Natural killer cell (primary cell): ENCODE measurements around the gene LITAFD. TPM values are rescaled to one million over a fixed set of nuclear protein-coding genes. Genes with fewer than 3 reads are reported as not detected.
A peak's percentile ranks its signal among the peaks of the same experiment; 100 is the strongest.

ENCODE experiments used
- ATAC-seq, 3 donors: fragments of 150-1000 bp in 2 of 3; fragments of 200-7000 bp in 1 of 3; cut with Tn5 transposase; 1 replicate in 1 of 3; 2 replicates in 2 of 3; pipeline ENCODE4 v1.10.0; 2021; ENCODE audit warnings: mild to moderate bottlenecking in 2 of 3, moderate library complexity in 2 of 3
- DNase-seq, 2 donors: peaks; one replicate each; pipeline versions ENCODE4 v3.0.0 to v3.0.0-alpha.2; 2013 to 2021; ENCODE audit warnings: mixed read lengths in 1 of 2
- H3K27ac ChIP-seq: one replicate; pipeline ENCODE4 v1.5.1; 2013; ENCODE audit warnings: mild to moderate bottlenecking, low read length
- H3K27me3 ChIP-seq: one replicate; pipeline ENCODE4 v1.6.1; 2013; ENCODE audit warnings: low read length; ENCODE audit not compliant: control insufficient read depth, insufficient read depth
- H3K36me3 ChIP-seq: one replicate; pipeline ENCODE4 v1.6.1; 2013; ENCODE audit warnings: low read length; ENCODE audit not compliant: control insufficient read depth, insufficient read depth
- H3K4me1 ChIP-seq: one replicate; pipeline ENCODE4 v1.6.1; 2013; ENCODE audit warnings: low read length; ENCODE audit not compliant: control insufficient read depth, insufficient read depth
- H3K4me3 ChIP-seq: one replicate; pipeline ENCODE4 v1.5.1; 2013; ENCODE audit warnings: low read length
- H3K9me3 ChIP-seq: one replicate; pipeline ENCODE4 v1.6.1; 2013; ENCODE audit warnings: low read length; ENCODE audit not compliant: control insufficient read depth, insufficient read depth
- H3K27ac Mint-ChIP-seq, 2 donors: one replicate each; pipeline ENCODE4 v1.8.0; 2022; ENCODE audit warnings: mild to moderate bottlenecking in 2 of 2, mixed read lengths in 2 of 2, moderate library complexity in 1 of 2
- H3K27me3 Mint-ChIP-seq, 2 donors: one replicate each; pipeline ENCODE4 v1.8.0; 2022; ENCODE audit warnings: low read depth in 2 of 2, mixed read lengths in 2 of 2
- H3K36me3 Mint-ChIP-seq: one replicate; pipeline ENCODE4 v1.8.0; 2022; ENCODE audit warnings: mixed read lengths
- H3K4me1 Mint-ChIP-seq, 2 donors: one replicate each; pipeline ENCODE4 v1.8.0; 2022; ENCODE audit warnings: mixed read lengths in 2 of 2
- H3K4me3 Mint-ChIP-seq: one replicate; pipeline ENCODE4 v1.8.0; 2022; ENCODE audit warnings: mild to moderate bottlenecking, moderate library complexity, mixed read lengths
- H3K9me3 Mint-ChIP-seq, 2 donors: one replicate each; pipeline ENCODE4 v1.8.0; 2022; ENCODE audit warnings: mixed read lengths in 2 of 2
- CTCF ChIP-seq: fragments of 200-600 bp; IDR thresholded peaks from one replicate; pipeline ENCODE4 v1.8.0; 2022; ENCODE audit warnings: antibody characterized with exemption
- WGBS: methylation state at CpG from one replicate; pipeline ENCODE4 v1.1.7; 2013; ENCODE audit warnings: missing lambda C conversion rate; ENCODE audit not compliant: insufficient coverage; 5-methylcytosine and 5-hydroxymethylcytosine counted together
- intact Hi-C: fragments of 100-400 bp; cut with micrococcal nuclease; formaldehyde crosslinking; loops from one replicate; pipeline ENCODE4 v1.14.2; 2022
- total RNA-seq, 4 donors: library from RNA; stranded (reverse); fragments of 120-200 nt in 1 of 4; gene quantifications; one replicate each; pipeline versions ENCODE4 v1.2.3 to v1.2.4, GENCODE V29; 2013 to 2022

LITAFD gene
- total RNA-seq, 3 donors from 2014 or later (not counting 1 experiment from before 2014, with no cell fraction given), result 0.21 to 1.1 (median 0.29) TPM

- no peak overlapping the region for H3K4me3 ChIP-seq
- Mint-ChIP-seq H3K36me3 (no peaks in the 10 kb centered on the region), H3K4me3 (peak overlapping the region; percentile 31), H3K9me3 (no peaks in the 10 kb centered on the region), H3K4me1 (peaks cover 40 to 60% of the 10 kb centered on the region in 2 donors), H3K27me3 (no peaks in the 10 kb centered on the region), H3K27ac (peak overlapping the region; percentile 35 to 60)
- TF ChIP-seq CTCF, result no peak
- H3K4me1 ChIP-seq, result peaks cover 32% of the 10 kb centered on the region
- no peak for ATAC-seq
- H3K9me3 ChIP-seq, result no peaks in the 10 kb centered on the region
- H3K27ac ChIP-seq, result no peak overlapping the region
- no peaks in the 10 kb centered on the region for H3K27me3 ChIP-seq
- 80% methylated on average over 17 of the region's 17 CpGs for WGBS
- no peak for DNase-seq
- intact Hi-C loops, result no loop called here
- peaks cover 3% of the 10 kb centered on the region for H3K36me3 ChIP-seq
Measured at GRCh38 chr16:8863594-8864424, 18.3 kb upstream of the LITAFD start.

GRCh38 chr16:8864480-8865110, 17.6 kb upstream of the LITAFD start:
- no peak overlapping the region for H3K4me3 ChIP-seq
- H3K36me3 ChIP-seq, result no peaks in the 10 kb centered on the region
- H3K4me3 Mint-ChIP-seq, result peak overlapping the region; percentile 31
- H3K27ac ChIP-seq, result no peak overlapping the region
- H3K27me3 ChIP-seq, result no peaks in the 10 kb centered on the region
- peaks cover 47 to 67% of the 10 kb centered on the region in 2 donors for H3K4me1 Mint-ChIP-seq
- no peak for TF ChIP-seq CTCF
- no peak for DNase-seq
- ATAC-seq, result no peak
- peaks cover 37% of the 10 kb centered on the region for H3K4me1 ChIP-seq
- H3K27ac Mint-ChIP-seq, result peak overlapping the region; percentile 35 to 60
- no peaks in the 10 kb centered on the region for H3K9me3 Mint-ChIP-seq
- no peaks in the 10 kb centered on the region for H3K27me3 Mint-ChIP-seq
- no peaks in the 10 kb centered on the region for H3K36me3 Mint-ChIP-seq
- H3K9me3 ChIP-seq, result no peaks in the 10 kb centered on the region
- intact Hi-C loops, result loop anchor here (5.0 kb wide), 1 partner anchor 192 kb away; the partner anchor contains the start of gene ABAT
- WGBS, result 69% methylated on average over 13 of the region's 13 CpGs

GRCh38 chr16:8865145-8865882, 16.8 kb upstream of the LITAFD start:
- H3K36me3 Mint-ChIP-seq, result no peaks in the 10 kb centered on the region
- peak overlapping the region; percentile 31 for H3K4me3 Mint-ChIP-seq
- intact Hi-C loops, result loop anchor here (5.0 kb wide), 1 partner anchor 193 kb away; the partner anchor contains the start of gene ABAT
- Histone ChIP-seq H3K4me1 (peaks cover 40% of the 10 kb centered on the region), H3K27ac (no peak overlapping the region), H3K36me3 (no peaks in the 10 kb centered on the region), H3K27me3 (no peaks in the 10 kb centered on the region), H3K4me3 (no peak overlapping the region), H3K9me3 (no peaks in the 10 kb centered on the region)
- ATAC-seq (no peak), DNase-seq (no peak)
- no peak for TF ChIP-seq CTCF
- H3K4me1 Mint-ChIP-seq, result peaks cover 50 to 72% of the 10 kb centered on the region in 2 donors
- H3K9me3 Mint-ChIP-seq, result no peaks in the 10 kb centered on the region
- WGBS, result 92% methylated on average over 13 of the region's 14 CpGs
- peak overlapping the region; percentile 29 to 50 for H3K27ac Mint-ChIP-seq
- H3K27me3 Mint-ChIP-seq, result no peaks in the 10 kb centered on the region
